Neural crest cell (in vitro differentiated cells): Measurements from ENCODE around the gene DNTTIP2. TPM values are rescaled to one million over a fixed set of nuclear protein-coding genes. Genes with fewer than 3 reads are reported as not detected.
A peak's percentile ranks its signal among the peaks of the same experiment; 100 is the strongest.

Experiments
- DNase-seq: peaks from one replicate; pipeline ENCODE4 v3.0.0; 2021; ENCODE audit warnings: low read depth, mixed read lengths, low spot score
- H3K27ac Mint-ChIP-seq: one replicate; pipeline ENCODE4 v1.8.0; 2021; ENCODE audit warnings: mild to moderate bottlenecking, mixed read lengths; ENCODE audit not compliant: unreplicated experiment
- H3K27me3 Mint-ChIP-seq: 2 replicates; pipeline ENCODE4 v1.8.0; 2021; ENCODE audit warnings: low read depth, mild to moderate bottlenecking, mixed read lengths
- H3K36me3 Mint-ChIP-seq: 2 replicates; pipeline ENCODE4 v1.8.0; 2021; ENCODE audit warnings: low read depth, mild to moderate bottlenecking, mixed read lengths
- H3K4me1 Mint-ChIP-seq: 2 replicates; pipeline ENCODE4 v1.8.0; 2021; ENCODE audit warnings: mixed read lengths
- H3K4me3 Mint-ChIP-seq: one replicate; pipeline ENCODE4 v1.8.0; 2021; ENCODE audit warnings: mild to moderate bottlenecking, mixed read lengths
- H3K9me3 Mint-ChIP-seq: 2 replicates; pipeline ENCODE4 v1.8.0; 2021; ENCODE audit warnings: mixed read lengths
- CTCF ChIP-seq: fragments of 200-600 bp; sonication (generic); conservative IDR thresholded peaks from 2 replicates; pipeline ENCODE4 v1.5.0; 2021; ENCODE audit warnings: antibody characterized with exemption, mild to moderate bottlenecking
- total RNA-seq: library from RNA; stranded (reverse); gene quantifications from 2 replicates; pipeline ENCODE4 v1.2.1, GENCODE V29; 2021

The DNTTIP2 gene
- total RNA-seq, 1 donor from 2014 or later = 65.0 TPM

- Mint-ChIP-seq H3K27ac (no peak overlapping the region), H3K36me3 (peaks cover 10% of the 10 kb centered on the region), H3K4me1 (peaks cover 35% of the 10 kb centered on the region), H3K4me3 (peak overlapping the region; percentile 88), H3K9me3 (peaks cover 2% of the 10 kb centered on the region), H3K27me3 (peaks cover 19% of the 10 kb centered on the region)
- TF ChIP-seq CTCF = peak; percentile 81
- peak; percentile 27 for DNase-seq
Observed at GRCh38 chr1:93844262-93845045, 34.6 kb downstream of the DNTTIP2 start.

DNA sequence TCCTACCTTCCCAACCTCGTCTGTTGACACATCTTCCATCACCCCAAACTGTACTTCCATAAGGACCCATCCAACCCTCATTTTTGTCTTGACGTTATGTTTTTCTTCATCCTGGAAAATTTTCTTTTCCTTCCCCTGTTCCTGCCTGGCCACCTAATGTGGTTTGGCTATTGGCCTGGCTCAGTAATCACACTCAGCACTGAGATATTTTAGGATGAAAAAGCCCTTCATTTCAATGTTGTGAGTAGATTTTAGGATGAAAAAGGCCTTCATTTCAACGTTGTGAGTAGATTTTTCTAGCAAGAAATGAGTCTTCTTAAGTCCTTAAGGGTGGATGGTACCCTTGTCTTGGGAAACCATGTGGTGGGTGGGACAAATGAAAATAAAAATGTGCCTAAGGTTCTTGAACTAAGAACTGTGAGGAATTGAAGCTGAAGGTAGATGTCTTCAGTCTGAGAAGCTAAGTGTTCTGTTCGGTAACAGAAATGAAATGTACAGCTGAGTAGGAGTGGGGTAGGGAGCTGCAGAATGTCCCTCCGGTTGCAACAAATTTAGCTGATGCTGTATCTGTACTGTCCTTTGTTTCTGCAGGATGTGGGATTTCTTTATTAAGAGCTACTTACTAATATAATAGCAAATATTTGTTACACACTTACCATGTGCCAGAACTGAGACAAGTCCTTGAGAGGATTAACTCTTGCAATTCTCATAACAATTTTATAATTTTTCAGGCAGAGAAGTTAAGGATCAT lies 36.1 kb downstream of the DNTTIP2 start:
- H3K4me1 Mint-ChIP-seq = peaks cover 38% of the 10 kb centered on the region
- no peak for DNase-seq
- H3K27me3 Mint-ChIP-seq = peaks cover 16% of the 10 kb centered on the region
- H3K4me3 Mint-ChIP-seq = no peak overlapping the region
- H3K27ac Mint-ChIP-seq = no peak overlapping the region
- no peak for TF ChIP-seq CTCF
- no peaks in the 10 kb centered on the region for H3K9me3 Mint-ChIP-seq
- peaks cover 7% of the 10 kb centered on the region for H3K36me3 Mint-ChIP-seq

- peaks cover 39% of the 10 kb centered on the region for H3K4me1 Mint-ChIP-seq
- no peaks in the 10 kb centered on the region for H3K9me3 Mint-ChIP-seq
- peaks cover 4% of the 10 kb centered on the region for H3K36me3 Mint-ChIP-seq
- TF ChIP-seq CTCF = no peak
- H3K4me3 Mint-ChIP-seq = no peak overlapping the region
- H3K27ac Mint-ChIP-seq = no peak overlapping the region
- no peak for DNase-seq
- H3K27me3 Mint-ChIP-seq = peaks cover 7% of the 10 kb centered on the region
Observed at GRCh38 chr1:93841771-93842170, 37.2 kb downstream of the DNTTIP2 start.

DNA sequence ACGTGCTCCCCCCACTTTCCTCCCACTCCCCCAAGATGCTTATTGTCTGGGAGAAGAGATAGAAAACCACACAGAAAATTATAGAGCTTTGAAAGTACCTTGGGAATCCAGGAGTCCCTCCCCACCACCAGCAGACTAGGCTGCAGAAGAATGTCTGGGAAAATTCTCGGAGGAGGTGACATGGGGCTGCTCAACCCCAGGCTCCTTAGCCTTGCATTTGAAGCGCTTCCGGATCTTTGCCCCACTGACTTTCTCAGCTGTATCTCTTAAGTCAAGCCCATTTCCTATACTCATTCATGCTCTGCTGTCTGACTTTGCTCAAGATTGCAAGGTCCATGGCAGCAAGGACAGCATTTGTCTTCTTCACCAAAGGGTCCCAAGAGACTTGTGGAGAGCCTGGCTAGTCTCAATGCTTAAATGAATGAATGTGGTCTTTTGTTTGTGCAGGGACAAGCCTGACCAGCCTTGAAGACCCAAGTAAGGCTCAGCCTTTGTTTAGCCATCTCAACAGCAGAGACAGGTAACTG lies 38.0 kb downstream of the DNTTIP2 start:
- TF ChIP-seq CTCF = no peak
- Mint-ChIP-seq H3K4me1 (peaks cover 38% of the 10 kb centered on the region), H3K27ac (no peak overlapping the region), H3K27me3 (peaks cover 3% of the 10 kb centered on the region), H3K36me3 (peaks cover 8% of the 10 kb centered on the region), H3K9me3 (peaks cover 3% of the 10 kb centered on the region), H3K4me3 (no peak overlapping the region)
- no peak for DNase-seq

DNA sequence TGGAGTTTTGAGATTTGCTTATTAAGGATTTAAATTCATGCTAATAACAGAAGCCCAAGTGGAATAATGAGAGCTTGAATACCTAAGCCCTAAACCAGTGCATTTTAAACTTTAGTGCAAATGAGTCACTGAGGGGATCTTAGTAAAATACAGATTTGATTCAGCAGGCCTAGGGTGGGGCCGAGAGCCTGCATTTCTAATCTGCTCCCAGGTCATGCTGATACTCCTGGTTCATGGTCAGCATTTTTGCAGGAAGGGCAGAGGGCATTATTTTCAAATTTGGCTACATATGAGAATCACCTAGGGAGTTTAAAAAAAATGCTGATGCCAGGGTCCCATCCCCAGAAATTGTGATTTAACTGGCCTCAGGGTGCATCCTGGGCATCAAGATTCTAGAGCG lies 39.3 kb downstream of the DNTTIP2 start:
- H3K27ac Mint-ChIP-seq = no peak overlapping the region
- no peak for TF ChIP-seq CTCF
- no peak overlapping the region for H3K4me3 Mint-ChIP-seq
- H3K27me3 Mint-ChIP-seq = peaks cover 3% of the 10 kb centered on the region
- no peak for DNase-seq
- H3K9me3 Mint-ChIP-seq = peaks cover 6% of the 10 kb centered on the region
- peaks cover 31% of the 10 kb centered on the region for H3K4me1 Mint-ChIP-seq
- H3K36me3 Mint-ChIP-seq = peaks cover 12% of the 10 kb centered on the region
